HepG2 (cell line): Measurements from ENCODE around the gene CENPP. TPM values are rescaled to one million over a fixed set of nuclear protein-coding genes. Genes with fewer than 3 reads are reported as not detected.

ENCODE experiments used
- ATAC-seq: fragments of 200-7000 bp; cut with Tn5 transposase; 3 replicates; pipeline ENCODE4 v1.9.1; 2020; ENCODE audit warnings: mild to moderate bottlenecking, moderate library complexity
- BruUV-seq: library from RNA; stranded (reverse); fragments of 400-500 nt; replicated peaks from 2 replicates; lab custom pipeline; 2021; lab: Mats Ljungman, UMichigan
- CTCF ChIA-PET: fragments of 300-600 bp; formaldehyde crosslinking; extraction: SDS; loops from one replicate; lab custom pipeline; 2021; ENCODE audit warnings: low total read pairs, inconsistent platforms, low intra/inter-chr PET ratio; lab: Yijun Ruan, JAX
- POLR2A ChIA-PET: fragments of 350-600 bp; sonication (Branson Sonifier 250); formaldehyde crosslinking; loops from one replicate; lab custom pipeline; 2020; ENCODE audit warnings: antibody characterized with exemption, inconsistent platforms; lab: Yijun Ruan, JAX
- DNase-seq: peaks from one replicate; pipeline ENCODE4 v3.0.0-alpha.2; 2015; ENCODE audit warnings: low spot score
- FAIRE-seq: peaks from 3 replicates; lab custom pipeline; 2011; peaks lifted over from hg19 to GRCh38; lab: Jason Lieb, UNC
- H2AFZ ChIP-seq: one replicate; pipeline ENCODE4 v1.6.1; 2011; ENCODE audit warnings: low read length, inconsistent platforms
- H3K27ac ChIP-seq: fragments of 300-600 bp; 3 replicates; pipeline ENCODE4 v1.8.0; 2011; ENCODE audit warnings: mixed run types, mild to moderate bottlenecking, mixed read lengths, low read length, inconsistent platforms; ENCODE audit not compliant: insufficient read depth; ENCODE audit errors: extremely low read length
- H3K27me3 ChIP-seq, 2 experiments: fragments of 200-600 bp in 1 of 2; 2 replicates in 1 of 2; 3 replicates in 1 of 2; pipeline versions ENCODE4 v1.6.0 to v1.8.0; 2011; ENCODE audit warnings: low read length in 2 of 2, mild to moderate bottlenecking in 2 of 2, moderate library complexity in 2 of 2, inconsistent platforms in 1 of 2; ENCODE audit not compliant: insufficient read depth in 2 of 2, control insufficient read depth in 1 of 2
- H3K36me3 ChIP-seq, 2 experiments: fragments of 200-600 bp in 1 of 2; replicated peaks in 1 of 2; 2 replicates in 1 of 2; 3 replicates in 1 of 2; pipeline versions ENCODE4 v1.5.1 to v1.8.0; 2011; ENCODE audit warnings: low read length in 2 of 2, inconsistent platforms in 1 of 2; ENCODE audit not compliant: insufficient read depth in 2 of 2, control insufficient read depth in 1 of 2
- H3K4me1 ChIP-seq: 2 replicates; pipeline ENCODE4 v1.5.1; 2012; ENCODE audit warnings: low read length, inconsistent platforms; ENCODE audit not compliant: insufficient read depth
- H3K4me2 ChIP-seq: 2 replicates; pipeline ENCODE4 v1.6.0; 2011; ENCODE audit warnings: low read depth, low read length, inconsistent platforms
- H3K4me3 ChIP-seq, 3 experiments: fragments of 200-600 bp in 1 of 3; sonication (generic), shearing (Covaris generic) in 1 of 3; replicated peaks in 1 of 3; 2 replicates each; pipeline ENCODE4 v1.5.1; 2011 to 2016; ENCODE audit warnings: low read length in 3 of 3, inconsistent platforms in 2 of 3, low read depth in 2 of 3, mild to moderate bottlenecking in 2 of 3, control low read depth in 1 of 3, mixed read lengths in 1 of 3; ENCODE audit not compliant: insufficient read depth in 1 of 3
- H3K79me2 ChIP-seq: one replicate; pipeline ENCODE4 v1.6.1; 2011; ENCODE audit warnings: low read length, inconsistent platforms; ENCODE audit not compliant: insufficient read depth
- H3K9ac ChIP-seq: 2 replicates; pipeline ENCODE4 v1.6.0; 2011; ENCODE audit warnings: mild to moderate bottlenecking, low read depth, low read length, inconsistent platforms; ENCODE audit not compliant: insufficient read depth
- H3K9me3 ChIP-seq: 2 replicates; pipeline ENCODE4 v1.5.1; 2012; ENCODE audit warnings: mild to moderate bottlenecking, low read length
- H4K20me1 ChIP-seq: 2 replicates; pipeline ENCODE4 v1.6.0; 2011; ENCODE audit warnings: inconsistent platforms, mild to moderate bottlenecking, low read length, moderate library complexity; ENCODE audit not compliant: insufficient read depth
- ASH2L ChIP-seq: fragments of 300-600, 200-600 bp; sonication (generic); IDR thresholded peaks from 2 replicates; pipeline ENCODE4 v1.7.0; 2017; ENCODE audit warnings: low read depth, mild to moderate bottlenecking, moderate library complexity, mixed read lengths, low read length; ENCODE audit not compliant: insufficient read length
- ATF7 ChIP-seq, 2 experiments: fragments of 450-650 bp in 1 of 2; sonication (generic) in 1 of 2; formaldehyde crosslinking in 1 of 2; IDR thresholded peaks; 2 replicates each; pipeline versions ENCODE4 v1.4.0 to v1.6.1; 2016 to 2020; ENCODE audit warnings: antibody characterized with exemption in 1 of 2, mild to moderate bottlenecking in 1 of 2, missing genetic modification reagents in 1 of 2
- CEBPG ChIP-seq: IDR thresholded peaks from 2 replicates; pipeline ENCODE4 v1.6.1; 2016
- IKZF4 ChIP-seq: sonication (generic); formaldehyde crosslinking; IDR thresholded peaks from 2 replicates; pipeline ENCODE4 v1.5.1; 2020; ENCODE audit warnings: borderline replicate concordance, mild to moderate bottlenecking, low read depth, missing genetic modification reagents; ENCODE audit errors: not compliant biosample characterization
- PREB ChIP-seq: sonication (generic); formaldehyde crosslinking; IDR thresholded peaks from 2 replicates; pipeline ENCODE4 v1.4.0; 2020; ENCODE audit warnings: missing genetic modification reagents
- SIN3B ChIP-seq: fragments of 150-350 bp; IDR thresholded peaks from 2 replicates; pipeline ENCODE4 v1.6.1; 2014; ENCODE audit warnings: low read length
- SMYD3 ChIP-seq: sonication (generic); formaldehyde crosslinking; IDR thresholded peaks from 2 replicates; pipeline ENCODE4 v1.8.1; 2023; ENCODE audit warnings: mild to moderate bottlenecking, missing genetic modification reagents
- TAF15 ChIP-seq: fragments of 200-400 bp; formaldehyde crosslinking; IDR thresholded peaks from one replicate; pipeline ENCODE4 v1.6.1; 2018; ENCODE audit warnings: mild to moderate bottlenecking, low read depth, low read length; ENCODE audit not compliant: poor library complexity, severe bottlenecking
- THRA ChIP-seq: sonication (generic); formaldehyde crosslinking; IDR thresholded peaks from 2 replicates; pipeline ENCODE4 v1.4.0; 2020; ENCODE audit warnings: missing genetic modification reagents, borderline replicate concordance
- WGBS: methylation state at CpG from one replicate; pipeline ENCODE4 v1.1.6; 2017; ENCODE audit warnings: low lambda C conversion rate; 5-methylcytosine and 5-hydroxymethylcytosine counted together
- in situ Hi-C: cut with HindIII; loops from 2 replicates; pipeline ENCODE4 v1.10.0; 2017; ENCODE audit warnings: low pct_unique_long_range_greater_than_20kb; ENCODE audit not compliant: extremely low pct_ligation_motif_present
- intact Hi-C: fragments of 100-400 bp; cut with micrococcal nuclease; formaldehyde crosslinking; loops from one replicate; pipeline ENCODE4 v1.10.0; 2022; ENCODE audit not compliant: unreplicated experiment
- polyA plus RNA-seq, 8 experiments: library from polyadenylated mRNA; depleted of rRNA in 3 of 8; stranded (reverse) in 7 of 8; unstranded in 1 of 8; fragments of >200 nt; fragmentation: Illumina TruSeq in 4 of 8; extraction: Trizol in 4 of 8; gene quantifications; 2 replicates each; pipeline versions ENCODE4 v1.2.1 to v1.2.3, GENCODE V29; 2011 to 2016; ENCODE audit warnings: low read depth in 4 of 8, missing spikeins in 1 of 8, mixed read lengths in 1 of 8; ENCODE audit not compliant: insufficient read depth in 1 of 8
- total RNA-seq, 5 experiments: library from RNA; depleted of rRNA; stranded (reverse); fragments of >200 nt; fragmentation: Illumina TruSeq; extraction: Trizol; gene quantifications; 2 replicates each; pipeline ENCODE4 v1.2.3, GENCODE V29; 2016; ENCODE audit warnings: low read depth in 1 of 5
- TF ChIP-seq, protein P1 (sequence below): IDR thresholded peaks from 2 replicates; pipeline ENCODE4 v1.6.1; 2016; ENCODE audit warnings: missing biosample characterization, missing genetic modification reagents, low read depth

CENPP gene
- total and polyA plus RNA-seq, 2 of the 13 experiments (the other 11 are each of a cell fraction or from before 2014, with no cell fraction given): 2.0 to 11.4 TPM

GRCh38 chr9:92341578-92341977 lies 15.8 kb downstream of the CENPP start:
- FAIRE-seq: no peak
- Histone ChIP-seq H3K79me2 (no peaks in the 10 kb centered on the region), H3K4me3 (no peak overlapping the region), H4K20me1 (no peaks in the 10 kb centered on the region), H3K27ac (no peak overlapping the region), H3K4me2 (no peak overlapping the region), H3K36me3 (peaks cover 2 to 4% of the 10 kb centered on the region in 2 experiments; a peak in 3 of 5 replicates), H2AFZ (no peak overlapping the region), H3K4me1 (no peaks in the 10 kb centered on the region), H3K9ac (no peak overlapping the region)
- no peak for DNase-seq
- ChIA-PET CTCF (no interaction called here), POLR2A (no interaction called here)
- BruUV-seq: no TSS peak
- 86% methylated on average over 1 of the region's 1 CpG for WGBS
- TF ChIP-seq CEBPG (CRISPR knock-in tag) (no peak), ATF7 (IDR thresholded peaks at IDR 0.05) (no peak), ATF7 (CRISPR knock-in tag; IDR thresholded peaks at IDR 0.05) (no peak), SIN3B (no peak), SMYD3 (CRISPR knock-in tag) (no peak), IKZF4 (CRISPR knock-in tag) (no peak), PREB (CRISPR knock-in tag) (no peak), THRA (CRISPR knock-in tag) (no peak), ASH2L (no peak), TAF15 (no peak)
- TF ChIP-seq, protein P1, sequence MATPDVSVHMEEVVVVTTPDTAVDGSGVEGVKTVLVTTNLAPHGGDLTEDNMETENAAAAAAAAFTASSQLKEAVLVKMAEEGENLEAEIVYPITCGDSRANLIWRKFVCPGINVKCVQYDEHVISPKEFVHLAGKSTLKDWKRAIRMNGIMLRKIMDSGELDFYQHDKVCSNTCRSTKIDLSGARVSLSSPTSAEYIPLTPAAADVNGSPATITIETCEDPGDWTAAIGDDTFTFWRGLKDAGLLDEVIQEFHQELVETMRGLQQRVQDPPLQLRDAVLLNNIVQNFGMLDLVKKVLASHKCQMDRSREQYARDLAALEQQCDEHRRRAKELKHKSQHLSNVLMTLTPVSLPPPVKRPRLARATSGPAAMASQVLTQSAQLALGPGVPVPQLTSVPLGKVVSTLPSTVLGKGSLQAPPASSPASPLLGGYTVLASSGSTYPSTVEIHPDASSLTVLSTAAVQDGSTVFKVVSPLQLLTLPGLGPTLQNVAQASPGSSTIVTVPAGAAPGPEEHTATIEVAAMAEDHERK (CRISPR knock-in tag): no peak
- TF ChIP-seq, all 625 proteins: peak for 0
- intact Hi-C loops (loop anchor here (10.0 kb wide), 1 partner anchor 297 kb away; no protein-coding TSS in a partner anchor), in situ Hi-C loops (no loop called here)
- Histone ChIP-seq H3K27me3 (no peaks in the 10 kb centered on the region), H3K9me3 (no peaks in the 10 kb centered on the region)
- ATAC-seq: no peak
